HCT116 (cell line): Measurements from ENCODE around the gene UQCR11. TPM values are rescaled to one million over a fixed set of nuclear protein-coding genes. Genes with fewer than 3 reads are reported as not detected.

Source experiments
- ATAC-seq: fragments of 200-7000 bp; cut with Tn5 transposase; 2 replicates; pipeline ENCODE4 v1.9.1; 2020; ENCODE audit warnings: mild to moderate bottlenecking, moderate library complexity
- BruUV-seq: library from RNA; stranded (reverse); fragments of 400-500 nt; replicated peaks from 2 replicates; lab custom pipeline; 2021; lab: Mats Ljungman, UMichigan
- CTCF ChIA-PET: fragments of 300-600 bp; sonication (Branson Sonifier 250); formaldehyde crosslinking; loops from one replicate; lab custom pipeline; 2021; ENCODE audit warnings: antibody characterized with exemption; lab: Charles Lee
- POLR2A ChIA-PET: fragments of 300-600, 350-600 bp; sonication (Branson Sonifier 250); formaldehyde crosslinking; loops from one replicate; lab custom pipeline; 2021; ENCODE audit warnings: antibody characterized with exemption; lab: Charles Lee
- RAD21 ChIA-PET, 2 experiments: fragments of 300-600 bp; sonication (Branson Sonifier 250); formaldehyde crosslinking; loops; one replicate each; lab custom pipeline; 2023; ENCODE audit warnings: low total read pairs in 2 of 2; ENCODE audit not compliant: uncharacterized antibody in 2 of 2, unreplicated experiment in 2 of 2, low non-redundant PET in 1 of 2; lab: Charles Lee
- DNase-seq: peaks from one replicate; pipeline ENCODE4 v3.0.0-alpha.2; 2010; ENCODE audit warnings: low read depth, low spot score
- H2AFZ ChIP-seq: fragments of 200-600 bp; shearing (Covaris generic), sonication (generic); 2 replicates; pipeline ENCODE4 v1.6.1; 2017; ENCODE audit warnings: low read depth, mixed run types, mixed read lengths, antibody characterized with exemption, low read length; ENCODE audit not compliant: poor library complexity, severe bottlenecking
- H3K27ac ChIP-seq: 2 replicates; pipeline ENCODE4 v1.5.1; 2012; ENCODE audit warnings: low read depth, low read length
- H3K27me3 ChIP-seq: fragments of 200-600 bp; sonication (generic); 2 replicates; pipeline ENCODE4 v1.6.1; 2016; ENCODE audit warnings: mixed run types, low read length, mixed read lengths; ENCODE audit not compliant: insufficient read depth
- H3K36me3 ChIP-seq, 2 experiments: fragments of 200-500 bp in 1 of 2; fragments of 200-600 bp in 1 of 2; sonication (Bioruptor generic) in 1 of 2; sonication (generic) in 1 of 2; 2 replicates each; pipeline versions ENCODE4 v1.5.1 to v1.6.1; 2014 to 2016; ENCODE audit warnings: low read length in 2 of 2, inconsistent platforms in 1 of 2, mixed read lengths in 1 of 2, mixed run types in 1 of 2; ENCODE audit not compliant: insufficient read depth in 2 of 2, control insufficient read depth in 1 of 2
- H3K4me1 ChIP-seq, 2 experiments: fragments of 200-600 bp in 1 of 2; sonication (generic) in 1 of 2; 2 replicates each; pipeline versions ENCODE4 v1.5.1 to v1.6.1; 2012 to 2017; ENCODE audit warnings: low read length in 2 of 2, inconsistent platforms in 1 of 2, mild to moderate bottlenecking in 1 of 2, mixed read lengths in 1 of 2, mixed run types in 1 of 2, moderate library complexity in 1 of 2; ENCODE audit not compliant: insufficient read depth in 2 of 2, control insufficient read depth in 1 of 2
- H3K4me2 ChIP-seq: fragments of 200-600 bp; sonication (generic); 2 replicates; pipeline ENCODE4 v1.6.1; 2017; ENCODE audit warnings: mixed run types, low read length, mixed read lengths
- H3K4me3 ChIP-seq, 2 experiments: fragments of 200-600 bp in 1 of 2; sonication (generic) in 1 of 2; replicated peaks in 1 of 2; 2 replicates each; pipeline ENCODE4 v1.5.1; 2011 to 2016; ENCODE audit warnings: low read length in 2 of 2, control low read depth in 1 of 2, low read depth in 1 of 2, mild to moderate bottlenecking in 1 of 2, mixed read lengths in 1 of 2, mixed run types in 1 of 2
- H3K79me2 ChIP-seq: fragments of 200-600 bp; sonication (generic); 2 replicates; pipeline ENCODE4 v1.6.1; 2017; ENCODE audit warnings: mild to moderate bottlenecking, mixed run types, low read length, moderate library complexity, mixed read lengths; ENCODE audit not compliant: insufficient read depth
- H3K9ac ChIP-seq: fragments of 200-600 bp; sonication (generic); 2 replicates; pipeline ENCODE4 v1.6.1; 2016; ENCODE audit warnings: low read length, mixed read lengths
- H3K9me2 ChIP-seq: fragments of 200-600 bp; sonication (generic), shearing (Covaris generic); 2 replicates; pipeline ENCODE4 v1.6.1; 2017; ENCODE audit warnings: mixed run types, mild to moderate bottlenecking, moderate library complexity; ENCODE audit not compliant: insufficient read depth
- H3K9me3 ChIP-seq, 2 experiments: fragments of 200-500 bp in 1 of 2; fragments of 200-600 bp in 1 of 2; sonication (Bioruptor generic) in 1 of 2; sonication (generic) in 1 of 2; 2 replicates each; pipeline ENCODE4 v1.6.1; 2014 to 2017; ENCODE audit warnings: low read length in 2 of 2, mixed read lengths in 2 of 2, inconsistent platforms in 1 of 2, low read depth in 1 of 2, mild to moderate bottlenecking in 1 of 2, mixed run types in 1 of 2, moderate library complexity in 1 of 2; ENCODE audit not compliant: control insufficient read depth in 1 of 2, insufficient read depth in 1 of 2
- H4K20me1 ChIP-seq: fragments of 200-600 bp; sonication (generic), shearing (Covaris generic); 2 replicates; pipeline ENCODE4 v1.6.1; 2017; ENCODE audit warnings: mixed run types, mild to moderate bottlenecking, moderate library complexity; ENCODE audit not compliant: insufficient read depth
- CTCF ChIP-seq, 3 experiments: fragments of 200-600 bp in 1 of 3; sonication (generic) in 1 of 3; IDR thresholded peaks in 2 of 3; conservative IDR thresholded peaks in 1 of 3; 2 replicates each; pipeline ENCODE4 v1.5.1; 2012 to 2017; ENCODE audit warnings: low read depth in 2 of 3, low read length in 2 of 3, antibody characterized with exemption in 1 of 3, borderline replicate concordance in 1 of 3, control low read depth in 1 of 3, mild to moderate bottlenecking in 1 of 3, mixed read lengths in 1 of 3, mixed run types in 1 of 3, moderate library complexity in 1 of 3; ENCODE audit not compliant: insufficient read depth in 1 of 3
- EGR1 ChIP-seq: IDR thresholded peaks from 2 replicates; pipeline ENCODE4 v1.6.1; 2012; ENCODE audit warnings: low read depth
- FOSL1 ChIP-seq: IDR thresholded peaks from 2 replicates; pipeline ENCODE4 v1.6.1; 2012; ENCODE audit warnings: low read depth
- JUND ChIP-seq: IDR thresholded peaks from 2 replicates; pipeline ENCODE4 v1.6.1; 2012
- POLR2A ChIP-seq: IDR thresholded peaks from 2 replicates; pipeline ENCODE4 v1.7.0; 2011; ENCODE audit warnings: borderline replicate concordance; ENCODE audit not compliant: insufficient read depth, insufficient read length; ENCODE audit errors: extremely low read depth
- POLR2AphosphoS5 ChIP-seq: IDR thresholded peaks from 2 replicates; pipeline ENCODE4 v1.6.1; 2011; ENCODE audit warnings: mild to moderate bottlenecking, low read depth, low read length, moderate library complexity
- RAD21 ChIP-seq: IDR thresholded peaks from 2 replicates; pipeline ENCODE4 v1.6.1; 2012; ENCODE audit warnings: low read depth, mild to moderate bottlenecking
- REST ChIP-seq: IDR thresholded peaks from 2 replicates; pipeline ENCODE4 v1.6.1; 2012; ENCODE audit warnings: low read depth
- SP1 ChIP-seq: IDR thresholded peaks from 2 replicates; pipeline ENCODE4 v1.6.1; 2012; ENCODE audit warnings: low read depth
- TCF7L2 ChIP-seq: IDR thresholded peaks from 2 replicates; pipeline ENCODE4 v1.7.0; 2011; ENCODE audit warnings: borderline replicate concordance, inconsistent platforms; ENCODE audit not compliant: insufficient read depth, insufficient read length; ENCODE audit errors: extremely low read depth
- YY1 ChIP-seq: IDR thresholded peaks from 2 replicates; pipeline ENCODE4 v1.6.1; 2011; ENCODE audit warnings: low read length, low read depth, moderate library complexity, mild to moderate bottlenecking; ENCODE audit not compliant: insufficient replicate concordance; ENCODE audit errors: extremely low read depth
- ZBTB33 ChIP-seq: IDR thresholded peaks from 2 replicates; pipeline ENCODE4 v1.6.1; 2011; ENCODE audit warnings: mild to moderate bottlenecking, low read length, moderate library complexity; ENCODE audit not compliant: insufficient replicate concordance; ENCODE audit errors: extremely low read depth
- ZFX ChIP-seq: fragments of 450-650 bp; IDR thresholded peaks from 2 replicates; pipeline ENCODE4 v1.6.1; 2017
- ZNF274 ChIP-seq: fragments of 200-500 bp; sonication (Bioruptor generic); IDR thresholded peaks from 2 replicates; pipeline ENCODE4 v1.6.1; 2014; ENCODE audit warnings: mild to moderate bottlenecking, low read depth, low read length, inconsistent platforms
- intact Hi-C: fragments of 100-400 bp; cut with micrococcal nuclease; formaldehyde crosslinking; loops from 2 replicates; pipeline ENCODE4 v1.10.0; 2022
- total RNA-seq: library from RNA; stranded (reverse); gene quantifications from one replicate; pipeline ENCODE4 v1.2.1, GENCODE V29; 2021; ENCODE audit not compliant: unreplicated experiment
- TF ChIP-seq, protein P1 (sequence below): IDR thresholded peaks from 2 replicates; pipeline ENCODE4 v1.6.1; 2012
- TF ChIP-seq, protein P2 (sequence below): IDR thresholded peaks from 2 replicates; pipeline ENCODE4 v1.6.1; 2012

UQCR11 gene
- total RNA-seq, 1 experiment from 2014 or later, result 303 TPM

DNA sequence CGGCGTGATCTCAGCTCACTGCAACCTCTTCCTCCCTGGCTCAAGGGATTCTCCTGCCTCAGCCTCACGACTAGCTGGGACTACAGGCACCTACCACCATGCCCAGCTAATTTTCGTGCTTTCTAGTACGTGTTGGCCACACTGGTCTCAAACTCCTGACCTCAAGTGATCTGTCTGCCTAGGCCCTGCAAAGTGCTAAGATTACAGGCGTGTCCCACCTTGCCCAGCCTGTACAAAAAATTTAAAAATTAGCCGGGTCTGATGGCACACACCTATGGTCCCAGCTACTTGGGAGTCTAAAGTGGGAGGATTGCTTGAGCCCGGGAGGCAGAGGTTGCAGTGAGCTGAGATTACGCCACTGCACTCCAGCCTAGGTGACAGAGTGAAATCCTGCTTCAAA lies 32.5 kb downstream of the UQCR11 start (continued):
- TF ChIP-seq, protein P1, sequence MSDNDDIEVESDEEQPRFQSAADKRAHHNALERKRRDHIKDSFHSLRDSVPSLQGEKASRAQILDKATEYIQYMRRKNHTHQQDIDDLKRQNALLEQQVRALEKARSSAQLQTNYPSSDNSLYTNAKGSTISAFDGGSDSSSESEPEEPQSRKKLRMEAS, result no peak
- TF ChIP-seq TCF7L2 (no peak), POLR2AphosphoS5 (no peak), POLR2A (no peak), JUND (no peak)

DNA sequence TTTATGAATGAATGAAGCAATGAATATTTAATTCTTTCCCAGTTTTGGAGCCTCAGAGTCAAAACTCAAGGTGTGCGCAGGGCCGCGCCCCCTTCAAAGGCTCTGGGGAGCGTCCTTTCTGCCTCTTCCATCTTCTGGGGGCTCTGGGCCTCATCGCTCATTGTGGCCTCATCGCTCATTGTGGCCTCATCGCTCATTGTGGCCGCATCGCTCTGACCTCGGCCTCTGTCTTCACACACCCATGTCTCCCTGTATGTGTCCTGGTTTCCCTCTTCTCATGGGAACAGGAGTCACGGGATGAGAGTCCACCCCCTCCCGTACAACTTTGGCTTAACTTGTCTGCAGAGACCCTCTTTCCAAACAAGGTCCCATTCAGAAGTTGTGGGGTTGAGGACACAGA lies 33.9 kb downstream of the UQCR11 start:
- Histone ChIP-seq H3K9me3 (no peaks in the 10 kb centered on the region), H4K20me1 (no peaks in the 10 kb centered on the region), H3K9me2 (no peaks in the 10 kb centered on the region), H2AFZ (no peak overlapping the region), H3K36me3 (no peaks in the 10 kb centered on the region), H3K79me2 (peaks cover 10% of the 10 kb centered on the region; the same call in 1 of the 2 replicates), H3K27me3 (no peaks in the 10 kb centered on the region), H3K4me3 (no peak overlapping the region), H3K4me1 (peaks cover 6 to 7% of the 10 kb centered on the region in 2 experiments; a peak in 2 of 4 replicates), H3K9ac (no peak overlapping the region), H3K27ac (no peak overlapping the region), H3K4me2 (no peak overlapping the region)
- no peak for TF ChIP-seq POLR2AphosphoS5
- TF ChIP-seq, protein P2, sequence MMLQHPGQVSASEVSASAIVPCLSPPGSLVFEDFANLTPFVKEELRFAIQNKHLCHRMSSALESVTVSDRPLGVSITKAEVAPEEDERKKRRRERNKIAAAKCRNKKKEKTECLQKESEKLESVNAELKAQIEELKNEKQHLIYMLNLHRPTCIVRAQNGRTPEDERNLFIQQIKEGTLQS, result no peak
- TF ChIP-seq, protein P1, result no peak
- no peak for TF ChIP-seq CTCF (IDR thresholded peaks at IDR 0.05 in 2 of 3, conservative IDR thresholded peaks at IDR 0.05 in 1 of 3; ENCODE audit: borderline replicate concordance in 1 of 3, insufficient read depth in 1 of 3, low read depth in 2 of 3, low read length in 2 of 3)
- no peak for TF ChIP-seq REST
- no peak for TF ChIP-seq EGR1
- TF ChIP-seq ZFX, result no peak
- TF ChIP-seq TCF7L2, result no peak
- TF ChIP-seq POLR2A, result no peak
- no peak for TF ChIP-seq FOSL1
- no peak for TF ChIP-seq ZBTB33
- no peak for TF ChIP-seq YY1
- TF ChIP-seq ZNF274, result no peak
- TF ChIP-seq SP1, result no peak
- no peak for TF ChIP-seq RAD21
- RAD21 ChIA-PET, result no interaction called here
- POLR2A ChIA-PET, result no interaction called here
- ATAC-seq, result no peak
- intact Hi-C loops, result no loop called here
- no TSS peak for BruUV-seq
- CTCF ChIA-PET, result no interaction called here
- no peak for DNase-seq
